ENCODE measurements around the gene TACR2. TPM values are rescaled to one million over a fixed set of nuclear protein-coding genes. Genes with fewer than 3 reads are reported as not detected.

Gene TACR2
- total and polyA plus RNA-seq, 2 donors (not counting 3 experiments of a cell fraction or from before 2014, with no cell fraction given) = 0.19 TPM; not detected in 1

- CTCF ChIA-PET = interaction anchor here (1.2 kb wide), 1 partner anchor 14 kb away, joined by 4 read pairs; no protein-coding TSS in a partner anchor
- intact Hi-C loops (cut with micrococcal nuclease) = no loop called here
- H3K9ac ChIP-seq (replicated peaks; ENCODE audit: extremely low read depth, insufficient read depth, low read length) = no peak overlapping the region
These were observed 19.3 kb upstream of the TACR2 start for GRCh38 chr10:69435966-69436520.

GRCh38 chr10:69434926-69435325, 18.2 kb upstream of the TACR2 start:
- TF ChIP-seq GATA2 (IDR thresholded peaks at IDR 0.05; ENCODE audit: insufficient read depth, insufficient read length, low read depth, low read length) (no peak), POLR2AphosphoS5 (IDR thresholded peaks at IDR 0.05; ENCODE audit: insufficient read depth, low read depth, low read length) (no peak), MYC (IDR thresholded peaks at IDR 0.05; ENCODE audit: low read depth, low read length) (no peak), FOS (IDR thresholded peaks at IDR 0.05; ENCODE audit: borderline replicate concordance, insufficient read depth, low read length) (no peak), POLR2A (IDR thresholded peaks at IDR 0.05; ENCODE audit: low read depth, low read length) (no peak), MAX (IDR thresholded peaks at IDR 0.05; ENCODE audit: insufficient read depth, insufficient read length) (no peak), JUN (IDR thresholded peaks at IDR 0.05; ENCODE audit: borderline replicate concordance, insufficient read depth, insufficient read length, low read depth) (no peak), EZH2 (IDR thresholded peaks at IDR 0.05; ENCODE audit: borderline replicate concordance, low read depth, low read length, severe bottlenecking) (no peak)
- TF ChIP-seq, protein P1, sequence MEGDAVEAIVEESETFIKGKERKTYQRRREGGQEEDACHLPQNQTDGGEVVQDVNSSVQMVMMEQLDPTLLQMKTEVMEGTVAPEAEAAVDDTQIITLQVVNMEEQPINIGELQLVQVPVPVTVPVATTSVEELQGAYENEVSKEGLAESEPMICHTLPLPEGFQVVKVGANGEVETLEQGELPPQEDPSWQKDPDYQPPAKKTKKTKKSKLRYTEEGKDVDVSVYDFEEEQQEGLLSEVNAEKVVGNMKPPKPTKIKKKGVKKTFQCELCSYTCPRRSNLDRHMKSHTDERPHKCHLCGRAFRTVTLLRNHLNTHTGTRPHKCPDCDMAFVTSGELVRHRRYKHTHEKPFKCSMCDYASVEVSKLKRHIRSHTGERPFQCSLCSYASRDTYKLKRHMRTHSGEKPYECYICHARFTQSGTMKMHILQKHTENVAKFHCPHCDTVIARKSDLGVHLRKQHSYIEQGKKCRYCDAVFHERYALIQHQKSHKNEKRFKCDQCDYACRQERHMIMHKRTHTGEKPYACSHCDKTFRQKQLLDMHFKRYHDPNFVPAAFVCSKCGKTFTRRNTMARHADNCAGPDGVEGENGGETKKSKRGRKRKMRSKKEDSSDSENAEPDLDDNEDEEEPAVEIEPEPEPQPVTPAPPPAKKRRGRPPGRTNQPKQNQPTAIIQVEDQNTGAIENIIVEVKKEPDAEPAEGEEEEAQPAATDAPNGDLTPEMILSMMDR (IDR thresholded peaks at IDR 0.05; ENCODE audit: extremely low read depth in 1 of 2, insufficient read depth in 1 of 2, low read depth in 1 of 2, low read length in 2 of 2) = no peak
- no peaks in the 10 kb centered on the region for H3K36me3 ChIP-seq (ENCODE audit: control insufficient read depth in 2 of 2, extremely low read depth in 1 of 2, insufficient read depth in 2 of 2, low read length in 2 of 2)
- H2AFZ ChIP-seq (ENCODE audit: low read depth, low read length) = no peak overlapping the region
- intact Hi-C loops (cut with micrococcal nuclease) = no loop called here
- no peaks in the 10 kb centered on the region for H4K20me1 ChIP-seq (replicated peaks; ENCODE audit: control insufficient read depth, extremely low read depth, insufficient read depth, low read length)
- no peak overlapping the region for H3K27ac ChIP-seq (ENCODE audit: insufficient read depth, low read depth, low read length)
- ChIA-PET CTCF (interaction anchor here (0.6 to 4.3 kb wide), 4 partner anchors 12 to 73 kb away, joined by 3 to 16 read pairs (median 4); no protein-coding TSS in a partner anchor), POLR2A (no interaction called here)
- no peak for DNase-seq (ENCODE audit: low read depth, low spot score)
- H3K4me3 ChIP-seq (replicated peaks in 1 of 3; ENCODE audit: insufficient read depth in 1 of 3, low read depth in 1 of 3, low read length in 3 of 3) = no peak overlapping the region
- dilution Hi-C loops (cut with MboI; ENCODE audit: extremely low pct_ligation_motif_present, low sequenced_read_pairs) = no loop called here
- H3K4me2 ChIP-seq (ENCODE audit: insufficient read depth, low read length) = no peak overlapping the region
- no peak for FAIRE-seq
- H3K4me1 ChIP-seq (ENCODE audit: control insufficient read depth, extremely low read depth, insufficient read depth, low read length) = peaks cover 8% of the 10 kb centered on the region
- no TSS peak for BruUV-seq (replicated peaks)
- H3K9me3 ChIP-seq (replicated peaks; ENCODE audit: control insufficient read depth, insufficient read depth, low read length) = no peaks in the 10 kb centered on the region
- no peaks in the 10 kb centered on the region for H3K79me2 ChIP-seq (ENCODE audit: control insufficient read depth, insufficient read depth, low read length)
- no peaks in the 10 kb centered on the region for H3K9me1 ChIP-seq (replicated peaks; ENCODE audit: control insufficient read depth, extremely low read depth, insufficient read depth, low read length)
- H3K27me3 ChIP-seq (ENCODE audit: control insufficient read depth in 2 of 2, insufficient read depth in 2 of 2, low read length in 2 of 2) = no peaks in the 10 kb centered on the region
- H3K9ac ChIP-seq (replicated peaks; ENCODE audit: extremely low read depth, insufficient read depth, low read length) = no peak overlapping the region

More at GRCh38 chr10:69435966-69436520, 19.3 kb upstream of the TACR2 start:
- H3K27me3 ChIP-seq (ENCODE audit: control insufficient read depth in 2 of 2, insufficient read depth in 2 of 2, low read length in 2 of 2) = no peaks in the 10 kb centered on the region
- POLR2A ChIA-PET = no interaction called here
- FAIRE-seq = no peak
- H4K20me1 ChIP-seq (replicated peaks; ENCODE audit: control insufficient read depth, extremely low read depth, insufficient read depth, low read length) = no peaks in the 10 kb centered on the region
- no peaks in the 10 kb centered on the region for H3K9me1 ChIP-seq (replicated peaks; ENCODE audit: control insufficient read depth, extremely low read depth, insufficient read depth, low read length)
- H3K36me3 ChIP-seq (ENCODE audit: control insufficient read depth in 2 of 2, extremely low read depth in 1 of 2, insufficient read depth in 2 of 2, low read length in 2 of 2) = no peaks in the 10 kb centered on the region
- no peaks in the 10 kb centered on the region for H3K79me2 ChIP-seq (ENCODE audit: control insufficient read depth, insufficient read depth, low read length)
- no TSS peak for BruUV-seq (replicated peaks)
- H3K4me2 ChIP-seq (ENCODE audit: insufficient read depth, low read length) = no peak overlapping the region
- no peak overlapping the region for H3K4me3 ChIP-seq (replicated peaks in 1 of 3; ENCODE audit: insufficient read depth in 1 of 3, low read depth in 1 of 3, low read length in 3 of 3)
- H3K9me3 ChIP-seq (replicated peaks; ENCODE audit: control insufficient read depth, insufficient read depth, low read length) = no peaks in the 10 kb centered on the region
- H3K4me1 ChIP-seq (ENCODE audit: control insufficient read depth, extremely low read depth, insufficient read depth, low read length) = peaks cover 8% of the 10 kb centered on the region
- DNase-seq (ENCODE audit: low read depth, low spot score) = no peak
- dilution Hi-C loops (cut with MboI; ENCODE audit: extremely low pct_ligation_motif_present, low sequenced_read_pairs) = no loop called here
- TF ChIP-seq EZH2 (IDR thresholded peaks at IDR 0.05; ENCODE audit: borderline replicate concordance, low read depth, low read length, severe bottlenecking) = no peak
- TF ChIP-seq FOS (IDR thresholded peaks at IDR 0.05; ENCODE audit: borderline replicate concordance, insufficient read depth, low read length) = no peak
- TF ChIP-seq POLR2AphosphoS5 (IDR thresholded peaks at IDR 0.05; ENCODE audit: insufficient read depth, low read depth, low read length) = no peak
- no peak overlapping the region for H3K27ac ChIP-seq (ENCODE audit: insufficient read depth, low read depth, low read length)
- H2AFZ ChIP-seq (ENCODE audit: low read depth, low read length) = no peak overlapping the region

Data from endothelial cell of umbilical vein (primary cell).